H9 (cell line): ENCODE measurements around the gene TMUB2. TPM values are rescaled to one million over a fixed set of nuclear protein-coding genes. Genes with fewer than 3 reads are reported as not detected.
A peak's percentile ranks its signal among the peaks of the same experiment; 100 is the strongest.

Source experiments
- DNase-seq: peaks from one replicate; pipeline ENCODE4 v3.0.0-alpha.2; 2017
- H2AFZ ChIP-seq: one replicate; pipeline ENCODE4 v1.6.1; 2013; ENCODE audit warnings: mild to moderate bottlenecking, low read length, control low read depth, moderate library complexity
- H2AK5ac ChIP-seq: 2 replicates; pipeline ENCODE4 v1.6.1; 2013; ENCODE audit warnings: low read length, control low read depth, mixed read lengths; ENCODE audit not compliant: insufficient read length
- H2BK120ac ChIP-seq: one replicate; pipeline ENCODE4 v1.6.1; 2013; ENCODE audit warnings: low read depth, mild to moderate bottlenecking, low read length, control low read depth, inconsistent platforms; ENCODE audit not compliant: poor library complexity, severe bottlenecking
- H2BK12ac ChIP-seq: 2 replicates; pipeline ENCODE4 v1.6.1; 2013; ENCODE audit warnings: low read length, control low read depth, mixed read lengths, low read depth; ENCODE audit not compliant: insufficient read length
- H2BK15ac ChIP-seq: 2 replicates; pipeline ENCODE4 v1.6.1; 2013; ENCODE audit warnings: low read depth, low read length, control low read depth
- H2BK20ac ChIP-seq: one replicate; pipeline ENCODE4 v1.6.1; 2013; ENCODE audit warnings: low read depth, mild to moderate bottlenecking, low read length, control low read depth, inconsistent platforms; ENCODE audit not compliant: poor library complexity, severe bottlenecking
- H2BK5ac ChIP-seq: 2 replicates; pipeline ENCODE4 v1.6.1; 2013; ENCODE audit warnings: low read length, control low read depth, mixed read lengths; ENCODE audit not compliant: insufficient read length
- H3K14ac ChIP-seq: 2 replicates; pipeline ENCODE4 v1.6.1; 2013; ENCODE audit warnings: low read length, control low read depth; ENCODE audit not compliant: insufficient read depth
- H3K18ac ChIP-seq: 2 replicates; pipeline ENCODE4 v1.6.1; 2013; ENCODE audit warnings: low read depth, mild to moderate bottlenecking, mixed read lengths, low read length, control low read depth; ENCODE audit not compliant: insufficient read length
- H3K23ac ChIP-seq: 2 replicates; pipeline ENCODE4 v1.6.1; 2013; ENCODE audit warnings: low read length, control low read depth, mixed read lengths, low read depth; ENCODE audit not compliant: insufficient read length
- H3K23me2 ChIP-seq: 2 replicates; pipeline ENCODE4 v1.6.1; 2013; ENCODE audit warnings: low read depth, mild to moderate bottlenecking, mixed read lengths, low read length, control low read depth; ENCODE audit not compliant: insufficient read length, poor library complexity, severe bottlenecking
- H3K27ac ChIP-seq: 2 replicates; pipeline ENCODE4 v1.5.1; 2013; ENCODE audit warnings: low read length, control low read depth, mixed read lengths, low read depth; ENCODE audit not compliant: insufficient read length
- H3K27me3 ChIP-seq: 2 replicates; pipeline ENCODE4 v1.6.1; 2013; ENCODE audit warnings: low read length, control low read depth, inconsistent platforms; ENCODE audit not compliant: insufficient read depth
- H3K4ac ChIP-seq: 2 replicates; pipeline ENCODE4 v1.6.1; 2013; ENCODE audit warnings: low read depth, mild to moderate bottlenecking, control low read depth, inconsistent platforms, low read length, moderate library complexity
- H3K4me1 ChIP-seq: 2 replicates; pipeline ENCODE4 v1.6.1; 2013; ENCODE audit warnings: low read length, control low read depth, inconsistent platforms; ENCODE audit not compliant: insufficient read depth
- H3K4me2 ChIP-seq: 2 replicates; pipeline ENCODE4 v1.6.1; 2013; ENCODE audit warnings: low read length, control low read depth, mixed read lengths; ENCODE audit not compliant: insufficient read length, insufficient read depth
- H3K56ac ChIP-seq: 2 replicates; pipeline ENCODE4 v1.6.1; 2013; ENCODE audit warnings: low read depth, mild to moderate bottlenecking, mixed read lengths, low read length, control low read depth; ENCODE audit not compliant: insufficient read length
- H3K79me1 ChIP-seq: 2 replicates; pipeline ENCODE4 v1.6.1; 2013; ENCODE audit warnings: low read depth, mild to moderate bottlenecking, moderate library complexity, low read length, control low read depth, inconsistent platforms; ENCODE audit not compliant: insufficient read depth, poor library complexity, severe bottlenecking
- H3K79me2 ChIP-seq: 2 replicates; pipeline ENCODE4 v1.6.1; 2013; ENCODE audit warnings: low read length, control low read depth, inconsistent platforms; ENCODE audit not compliant: insufficient read depth
- H3K9ac ChIP-seq: 2 replicates; pipeline ENCODE4 v1.6.1; 2013; ENCODE audit warnings: low read length, control low read depth, mixed read lengths; ENCODE audit not compliant: insufficient read length; ENCODE audit errors: extremely low read depth
- H3K9me3 ChIP-seq: one replicate; pipeline ENCODE4 v1.6.1; 2013; ENCODE audit warnings: low read depth, low read length, inconsistent platforms; ENCODE audit not compliant: control insufficient read depth
- H3T11ph ChIP-seq: one replicate; pipeline ENCODE4 v1.6.1; 2013; ENCODE audit warnings: mild to moderate bottlenecking, low read length, control low read depth, inconsistent platforms
- H4K20me1 ChIP-seq: one replicate; pipeline ENCODE4 v1.6.1; 2013; ENCODE audit not compliant: control insufficient read depth, insufficient read length, insufficient read depth
- H4K5ac ChIP-seq: 2 replicates; pipeline ENCODE4 v1.6.1; 2013; ENCODE audit warnings: low read depth, mild to moderate bottlenecking, mixed read lengths, low read length, control low read depth; ENCODE audit not compliant: insufficient read length
- H4K8ac ChIP-seq: replicated peaks from 2 replicates; pipeline ENCODE4 v1.6.1; 2013; ENCODE audit warnings: low read length, control low read depth, mixed read lengths, low read depth; ENCODE audit not compliant: insufficient read length
- H4K91ac ChIP-seq: 2 replicates; pipeline ENCODE4 v1.6.1; 2013; ENCODE audit warnings: low read depth, mild to moderate bottlenecking, moderate library complexity, mixed read lengths, low read length, control low read depth; ENCODE audit not compliant: insufficient read length
- H3K27ac Mint-ChIP-seq, 3 experiments: 2 replicates in 2 of 3; 3 replicates in 1 of 3; pipeline ENCODE4 v1.8.0; 2020 to 2021; ENCODE audit warnings: mixed read lengths in 3 of 3, mild to moderate bottlenecking in 1 of 3, moderate library complexity in 1 of 3
- H3K27me3 Mint-ChIP-seq: 2 replicates; pipeline ENCODE4 v1.8.0; 2021; ENCODE audit warnings: low read depth, mild to moderate bottlenecking, moderate library complexity, mixed read lengths
- H3K36me3 Mint-ChIP-seq, 3 experiments: 2 replicates in 2 of 3; 3 replicates in 1 of 3; pipeline ENCODE4 v1.8.0; 2020 to 2021; ENCODE audit warnings: low read depth in 3 of 3, mixed read lengths in 3 of 3; ENCODE audit not compliant: insufficient read depth in 1 of 3
- H3K4me1 Mint-ChIP-seq, 2 experiments: 2 replicates each; pipeline ENCODE4 v1.8.0; 2020; ENCODE audit warnings: mixed read lengths in 2 of 2
- H3K4me3 Mint-ChIP-seq, 2 experiments: 2 replicates in 1 of 2; 3 replicates in 1 of 2; pipeline ENCODE4 v1.8.0; 2020 to 2021; ENCODE audit warnings: mild to moderate bottlenecking in 2 of 2, mixed read lengths in 2 of 2, moderate library complexity in 1 of 2
- H3K9me3 Mint-ChIP-seq, 2 experiments: 2 replicates in 1 of 2; 3 replicates in 1 of 2; pipeline ENCODE4 v1.8.0; 2020; ENCODE audit warnings: mild to moderate bottlenecking in 2 of 2, mixed read lengths in 2 of 2, moderate library complexity in 1 of 2
- WGBS: extraction: QIAGEN DNeasy Blood & Tissue Kit; methylation state at CpG from one replicate; pipeline ENCODE4 v1.1.7; 2013; ENCODE audit warnings: missing lambda C conversion rate, low lambda C conversion rate, mixed read lengths; ENCODE audit not compliant: insufficient read length; ENCODE audit errors: extremely low coverage; 5-methylcytosine and 5-hydroxymethylcytosine counted together
- total RNA-seq: library from RNA; stranded (reverse); gene quantifications from 2 replicates; pipeline ENCODE4 v1.2.1, GENCODE V29; 2021
- TF ChIP-seq, protein P1 (sequence below): fragments of 200-600 bp; sonication (generic); conservative IDR thresholded peaks from 3 replicates; pipeline ENCODE4 v1.8.0; 2021; ENCODE audit warnings: antibody characterized with exemption, mild to moderate bottlenecking

TMUB2 gene
- total RNA-seq, 1 experiment from 2014 or later = 22.9 TPM

- Histone ChIP-seq H4K91ac (no peak overlapping the region), H3K79me1 (no peaks in the 10 kb centered on the region), H3K27me3 (no peaks in the 10 kb centered on the region), H3K4me1 (no peaks in the 10 kb centered on the region), H3K9me3 (no peaks in the 10 kb centered on the region), H3K79me2 (no peaks in the 10 kb centered on the region), H2BK15ac (no peak overlapping the region), H4K5ac (no peak overlapping the region), H2BK20ac (no peak overlapping the region), H4K8ac (no peak overlapping the region), H3K18ac (no peak overlapping the region), H3K23me2 (no peaks in the 10 kb centered on the region), H3K9ac (no peak overlapping the region), H2AFZ (no peak overlapping the region), H3K27ac (no peak overlapping the region), H3K56ac (no peak overlapping the region), H4K20me1 (no peaks in the 10 kb centered on the region), H2BK12ac (no peak overlapping the region), H3K23ac (no peak overlapping the region), H3K4ac (no peak overlapping the region), H2BK120ac (no peak overlapping the region), H3K14ac (no peak overlapping the region), H3T11ph (no peak overlapping the region), H2AK5ac (no peak overlapping the region), H3K4me2 (no peak overlapping the region), H2BK5ac (no peak overlapping the region)
- no peak overlapping the region; a peak in 1 of 7 replicates for H3K27ac Mint-ChIP-seq
- TF ChIP-seq, protein P1, sequence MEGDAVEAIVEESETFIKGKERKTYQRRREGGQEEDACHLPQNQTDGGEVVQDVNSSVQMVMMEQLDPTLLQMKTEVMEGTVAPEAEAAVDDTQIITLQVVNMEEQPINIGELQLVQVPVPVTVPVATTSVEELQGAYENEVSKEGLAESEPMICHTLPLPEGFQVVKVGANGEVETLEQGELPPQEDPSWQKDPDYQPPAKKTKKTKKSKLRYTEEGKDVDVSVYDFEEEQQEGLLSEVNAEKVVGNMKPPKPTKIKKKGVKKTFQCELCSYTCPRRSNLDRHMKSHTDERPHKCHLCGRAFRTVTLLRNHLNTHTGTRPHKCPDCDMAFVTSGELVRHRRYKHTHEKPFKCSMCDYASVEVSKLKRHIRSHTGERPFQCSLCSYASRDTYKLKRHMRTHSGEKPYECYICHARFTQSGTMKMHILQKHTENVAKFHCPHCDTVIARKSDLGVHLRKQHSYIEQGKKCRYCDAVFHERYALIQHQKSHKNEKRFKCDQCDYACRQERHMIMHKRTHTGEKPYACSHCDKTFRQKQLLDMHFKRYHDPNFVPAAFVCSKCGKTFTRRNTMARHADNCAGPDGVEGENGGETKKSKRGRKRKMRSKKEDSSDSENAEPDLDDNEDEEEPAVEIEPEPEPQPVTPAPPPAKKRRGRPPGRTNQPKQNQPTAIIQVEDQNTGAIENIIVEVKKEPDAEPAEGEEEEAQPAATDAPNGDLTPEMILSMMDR = peak; percentile 84
- no CpG with 5 or more reads among the region's 9 CpGs for WGBS
- H3K27me3 Mint-ChIP-seq = no peaks in the 10 kb centered on the region; the same call in 1 of the 2 replicates
- no peaks in the 10 kb centered on the region for H3K9me3 Mint-ChIP-seq
- H3K4me3 Mint-ChIP-seq = peak overlapping the region in 1 of 2 experiments; percentile 11; a peak in 1 of 5 replicates
- H3K4me1 Mint-ChIP-seq = peaks cover 22 to 28% of the 10 kb centered on the region in 2 experiments
- H3K36me3 Mint-ChIP-seq = peaks cover 12 to 32% (median 18%) of the 10 kb centered on the region in 3 experiments
- DNase-seq = peak; percentile 89
Observed at GRCh38 chr17:44203731-44204440, 17.1 kb downstream of the TMUB2 start.
